WTC11 (cell line): ENCODE results near the gene CDC5L. TPM values are rescaled to one million over a fixed set of nuclear protein-coding genes. Genes with fewer than 3 reads are reported as not detected.

Experiments used
- ATAC-seq: fragments of 200-7000 bp; cut with Tn5 transposase; 2 replicates; pipeline ENCODE4 v1.10.0; 2021; ENCODE audit warnings: mild to moderate bottlenecking, moderate library complexity
- CTCF ChIA-PET: fragments of 300-600 bp; sonication (Branson Sonifier 250); formaldehyde crosslinking; loops from one replicate; lab custom pipeline; 2021; ENCODE audit warnings: antibody characterized with exemption; lab: Charles Lee
- POLR2A ChIA-PET: fragments of 350-600 bp; sonication (Branson Sonifier 250); formaldehyde crosslinking; loops from one replicate; lab custom pipeline; 2021; ENCODE audit warnings: antibody characterized with exemption; lab: Charles Lee
- DNase-seq: peaks from one replicate; pipeline ENCODE4 v3.0.0; 2021; ENCODE audit warnings: low spot score
- H3K27ac Mint-ChIP-seq: 2 replicates; pipeline ENCODE4 v1.8.0; 2021; ENCODE audit warnings: mixed read lengths
- H3K27me3 Mint-ChIP-seq: 2 replicates; pipeline ENCODE4 v1.8.0; 2021; ENCODE audit warnings: low read depth, mild to moderate bottlenecking, moderate library complexity, mixed read lengths
- H3K36me3 Mint-ChIP-seq: 2 replicates; pipeline ENCODE4 v1.8.0; 2021; ENCODE audit warnings: mixed read lengths
- H3K4me1 Mint-ChIP-seq: 2 replicates; pipeline ENCODE4 v1.8.0; 2022; ENCODE audit warnings: mixed read lengths
- H3K4me3 Mint-ChIP-seq: 2 replicates; pipeline ENCODE4 v1.8.0; 2021; ENCODE audit warnings: mild to moderate bottlenecking, moderate library complexity, mixed read lengths
- H3K9me3 Mint-ChIP-seq: 2 replicates; pipeline ENCODE4 v1.8.0; 2021; ENCODE audit warnings: mixed read lengths
- AFF4 ChIP-seq: sonication (generic); formaldehyde crosslinking; IDR thresholded peaks from 2 replicates; pipeline ENCODE4 v1.8.1; 2023; ENCODE audit warnings: mild to moderate bottlenecking, missing genetic modification reagents, borderline replicate concordance
- E2F4 ChIP-seq: sonication (generic); formaldehyde crosslinking; IDR thresholded peaks from 2 replicates; pipeline ENCODE4 v1.8.1; 2022; ENCODE audit warnings: low read depth, mild to moderate bottlenecking, moderate library complexity, missing genetic modification reagents, borderline replicate concordance
- HMGXB4 ChIP-seq: sonication (generic); formaldehyde crosslinking; IDR thresholded peaks from 2 replicates; pipeline ENCODE4 v1.8.1; 2023; ENCODE audit warnings: mild to moderate bottlenecking, moderate library complexity, missing genetic modification reagents
- IRF1 ChIP-seq: sonication (generic); formaldehyde crosslinking; IDR thresholded peaks from 2 replicates; pipeline ENCODE4 v1.8.0; 2023; ENCODE audit warnings: missing genetic modification reagents
- JAZF1 ChIP-seq: fragments of 250-450 bp; sonication (Bioruptor Pico); IDR thresholded peaks from 2 replicates; pipeline ENCODE4 v1.9.0; 2021; ENCODE audit warnings: moderate library complexity, mild to moderate bottlenecking, inconsistent platforms
- MAX ChIP-seq: sonication (generic); formaldehyde crosslinking; IDR thresholded peaks from 2 replicates; pipeline ENCODE4 v1.8.0; 2022; ENCODE audit warnings: mild to moderate bottlenecking, missing genetic modification reagents
- SP1 ChIP-seq: sonication (generic); formaldehyde crosslinking; conservative IDR thresholded peaks from 2 replicates; pipeline ENCODE4 v1.8.1; 2022; ENCODE audit warnings: missing genetic modification reagents
- USF1 ChIP-seq: sonication (generic); formaldehyde crosslinking; IDR thresholded peaks from 2 replicates; pipeline ENCODE4 v1.8.0; 2022; ENCODE audit warnings: mild to moderate bottlenecking, missing genetic modification reagents
- USF2 ChIP-seq: sonication (generic); formaldehyde crosslinking; IDR thresholded peaks from 2 replicates; pipeline ENCODE4 v1.8.1; 2023; ENCODE audit warnings: mild to moderate bottlenecking, missing genetic modification reagents, moderate library complexity
- ZMAT4 ChIP-seq: fragments of 250-450 bp; sonication (Bioruptor Pico); IDR thresholded peaks from 2 replicates; pipeline ENCODE4 v1.9.0; 2021; ENCODE audit warnings: mild to moderate bottlenecking
- ZNF121 ChIP-seq: sonication (generic); formaldehyde crosslinking; IDR thresholded peaks from 2 replicates; pipeline ENCODE4 v1.8.0; 2023; ENCODE audit warnings: missing genetic modification reagents
- ZNF263 ChIP-seq: sonication (generic); formaldehyde crosslinking; IDR thresholded peaks from 2 replicates; pipeline ENCODE4 v1.8.1; 2022; ENCODE audit warnings: low read depth, mild to moderate bottlenecking, moderate library complexity, missing genetic modification reagents
- ZNF425 ChIP-seq: fragments of 250-450 bp; sonication (Bioruptor Pico); conservative IDR thresholded peaks from 2 replicates; pipeline ENCODE4 v1.9.0; 2021; ENCODE audit warnings: mild to moderate bottlenecking
- ZNF532 ChIP-seq: fragments of 250-450 bp; sonication (Bioruptor Pico); IDR thresholded peaks from 2 replicates; pipeline ENCODE4 v1.9.0; 2021; ENCODE audit warnings: mild to moderate bottlenecking, borderline replicate concordance
- total RNA-seq: library from RNA; stranded (reverse); gene quantifications from 3 replicates; pipeline ENCODE4 v1.2.3, GENCODE V29; 2021

The CDC5L gene
- total RNA-seq, 1 experiment from 2014 or later = 23.5 TPM

GRCh38 chr6:44453146-44453545 lies 65.6 kb downstream of the CDC5L start (continued):
- TF ChIP-seq HMGXB4 (CRISPR knock-in tag) (no peak), USF2 (CRISPR knock-in tag) (no peak), MAX (CRISPR knock-in tag) (no peak)

- DNase-seq (no peak), ATAC-seq (no peak)
- ChIA-PET POLR2A (interaction anchor here (0.5 kb wide), 1 partner anchor 455 kb away, joined by 3 read pairs; no protein-coding TSS in a partner anchor), CTCF (interaction anchor here (2.7 kb wide), 1 partner anchor 21 kb away, joined by 17 read pairs; no protein-coding TSS in a partner anchor)
- Mint-ChIP-seq H3K27ac (no peak overlapping the region), H3K4me3 (no peak overlapping the region), H3K9me3 (no peaks in the 10 kb centered on the region), H3K4me1 (no peaks in the 10 kb centered on the region), H3K27me3 (no peaks in the 10 kb centered on the region), H3K36me3 (no peaks in the 10 kb centered on the region)
- TF ChIP-seq AFF4 (CRISPR knock-in tag) (no peak), E2F4 (no peak), IRF1 (CRISPR knock-in tag) (no peak), ZNF121 (CRISPR knock-in tag) (no peak), USF1 (CRISPR knock-in tag) (no peak), SP1 (CRISPR knock-in tag) (no peak), ZMAT4 (CRISPR knock-in tag) (no peak), ZNF532 (CRISPR knock-in tag) (no peak), ZNF425 (CRISPR knock-in tag) (no peak), JAZF1 (CRISPR knock-in tag) (no peak), ZNF263 (CRISPR knock-in tag) (no peak)
Measured at GRCh38 chr6:44454198-44454597, 66.7 kb downstream of the CDC5L start.
